HUES6 (cell line): Measurements from ENCODE around the gene NSUN3.
"Not testable (repeated sequence)": the region's sequence is repeated elsewhere in the genome, so short reads cannot be mapped to it uniquely, and the experiment has no call there.

ENCODE experiments used
- H3K27ac ChIP-seq: 2 replicates; pipeline ENCODE4 v1.7.0; 2013; ENCODE audit warnings: low read depth, mild to moderate bottlenecking, low read length, inconsistent platforms
- H3K27me3 ChIP-seq: 2 replicates; pipeline ENCODE4 v1.6.1; 2013; ENCODE audit warnings: low read length; ENCODE audit not compliant: control insufficient read depth, insufficient read depth
- H3K36me3 ChIP-seq: 2 replicates; pipeline ENCODE4 v1.6.1; 2013; ENCODE audit warnings: low read length; ENCODE audit not compliant: control insufficient read depth, insufficient read depth
- H3K4me1 ChIP-seq: 2 replicates; pipeline ENCODE4 v1.6.1; 2013; ENCODE audit warnings: low read length; ENCODE audit not compliant: control insufficient read depth, insufficient read depth
- H3K4me3 ChIP-seq: 2 replicates; pipeline ENCODE4 v1.5.1; 2013; ENCODE audit warnings: low read depth, low read length
- H3K9ac ChIP-seq: one replicate; pipeline ENCODE4 v1.6.1; 2013; ENCODE audit warnings: mild to moderate bottlenecking, low read length
- H3K9me3 ChIP-seq: 2 replicates; pipeline ENCODE4 v1.6.1; 2013; ENCODE audit warnings: low read depth, low read length; ENCODE audit not compliant: control insufficient read depth, insufficient read depth

The NSUN3 gene

GRCh38 chr3:94098452-94098851, 35.6 kb downstream of the NSUN3 start:
- peaks cover 19% of the 10 kb centered on the region for H3K36me3 ChIP-seq
- H3K27me3 ChIP-seq: no peaks in the 10 kb centered on the region
- no peak overlapping the region for H3K4me3 ChIP-seq
- H3K27ac ChIP-seq: no peak overlapping the region
- H3K4me1 ChIP-seq: no peaks in the 10 kb centered on the region
- no peak overlapping the region for H3K9ac ChIP-seq
- H3K9me3 ChIP-seq: no peaks in the 10 kb centered on the region

GRCh38 chr3:94099311-94099710, 36.5 kb downstream of the NSUN3 start:
- H3K27me3 ChIP-seq: no peaks in the 10 kb centered on the region
- H3K36me3 ChIP-seq: peaks cover 19% of the 10 kb centered on the region
- H3K27ac ChIP-seq: no peak overlapping the region
- H3K9ac ChIP-seq: no peak overlapping the region
- H3K4me3 ChIP-seq: no peak overlapping the region
- no peaks in the 10 kb centered on the region for H3K4me1 ChIP-seq
- no peaks in the 10 kb centered on the region for H3K9me3 ChIP-seq

- H3K36me3 ChIP-seq: peaks cover 6% of the 10 kb centered on the region
- H3K4me3 ChIP-seq: no peak overlapping the region
- no peaks in the 10 kb centered on the region for H3K4me1 ChIP-seq
- no peaks in the 10 kb centered on the region for H3K9me3 ChIP-seq
- no peaks in the 10 kb centered on the region for H3K27me3 ChIP-seq
- no peak overlapping the region for H3K27ac ChIP-seq
- H3K9ac ChIP-seq: no peak overlapping the region
Measured at GRCh38 chr3:94101860-94102259, 39.0 kb downstream of the NSUN3 start.

DNA sequence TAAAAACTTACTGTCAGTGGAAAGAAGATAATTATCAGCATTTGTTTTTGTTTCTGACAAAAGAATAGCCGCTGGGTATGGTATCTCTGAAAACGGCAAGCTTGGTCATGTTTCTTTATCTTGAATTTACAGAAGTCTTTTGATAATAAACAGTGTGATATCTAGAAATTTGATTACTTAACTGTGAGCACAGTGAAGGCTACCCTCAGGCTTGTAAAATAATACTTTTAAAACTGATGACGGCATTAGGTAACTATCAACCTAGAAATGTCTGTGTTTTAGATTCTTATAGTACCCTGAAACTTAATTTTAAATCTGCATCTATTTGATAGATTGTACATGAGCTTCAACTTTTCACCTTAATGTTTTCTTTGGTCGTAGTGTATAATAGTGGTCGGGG, 43.4 kb downstream of the NSUN3 start:
- Histone ChIP-seq H3K9me3 (no peaks in the 10 kb centered on the region), H3K36me3 (peaks cover 2% of the 10 kb centered on the region; the same call in 1 of the 2 replicates), H3K4me1 (no peaks in the 10 kb centered on the region), H3K9ac (no peak overlapping the region), H3K27me3 (no peaks in the 10 kb centered on the region), H3K4me3 (no peak overlapping the region), H3K27ac (no peak overlapping the region)

DNA sequence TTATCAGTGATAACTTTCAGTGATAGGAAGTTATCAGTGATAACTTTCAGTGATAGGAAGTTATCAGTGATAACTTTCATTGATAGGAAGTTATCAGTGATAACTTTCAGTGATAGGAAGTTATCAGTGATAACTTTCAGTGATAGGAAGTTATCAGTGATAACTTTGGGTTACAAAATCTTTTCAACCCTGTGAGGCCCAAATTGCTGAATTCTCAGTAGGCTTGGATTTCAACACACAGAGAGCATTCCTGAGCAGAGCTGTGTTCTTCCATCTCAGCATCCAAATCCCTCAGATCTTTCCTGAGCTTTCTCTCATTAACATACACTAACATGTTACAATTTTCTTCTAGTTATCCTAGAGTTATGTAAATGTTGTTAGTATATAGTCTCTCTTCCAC, 47.4 kb downstream of the NSUN3 start:
- not testable (repeated sequence) for H3K4me1 ChIP-seq, H3K36me3 ChIP-seq, H3K27me3 ChIP-seq, H3K4me3 ChIP-seq, H3K9me3 ChIP-seq, H3K27ac ChIP-seq
- H3K9ac ChIP-seq: peak overlapping the region; percentile 61

DNA sequence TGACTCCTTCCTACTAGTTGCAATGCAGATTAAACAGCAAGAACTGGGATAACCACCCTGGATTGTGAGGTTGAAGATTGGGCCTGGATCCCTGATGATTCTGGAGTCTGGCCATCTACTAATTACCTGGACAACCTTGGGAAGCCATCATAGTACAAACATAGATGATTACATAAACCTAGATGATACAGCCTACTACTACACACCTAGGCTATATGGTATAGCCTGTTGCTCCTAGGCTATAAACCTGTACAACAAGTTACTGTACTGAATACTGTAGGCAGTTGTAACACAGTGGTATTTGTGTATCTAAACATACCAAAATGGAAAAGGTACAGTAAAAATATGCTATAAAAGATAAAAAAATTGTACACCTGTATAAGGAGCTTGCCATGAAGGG, 48.0 kb downstream of the NSUN3 start:
- no peaks in the 10 kb centered on the region for H3K9me3 ChIP-seq
- H3K4me1 ChIP-seq: no peaks in the 10 kb centered on the region
- no peak overlapping the region for H3K4me3 ChIP-seq
- H3K36me3 ChIP-seq: peaks cover 8% of the 10 kb centered on the region; the same call in 1 of the 2 replicates
- no peak overlapping the region for H3K27ac ChIP-seq
- H3K9ac ChIP-seq: no peak overlapping the region
- H3K27me3 ChIP-seq: no peaks in the 10 kb centered on the region

- Histone ChIP-seq H3K27me3 (no peaks in the 10 kb centered on the region), H3K9ac (no peak overlapping the region), H3K27ac (no peak overlapping the region), H3K4me3 (no peak overlapping the region), H3K36me3 (peaks cover 8% of the 10 kb centered on the region; the same call in 1 of the 2 replicates), H3K4me1 (no peaks in the 10 kb centered on the region), H3K9me3 (no peaks in the 10 kb centered on the region)
Measured at GRCh38 chr3:94114666-94115065, 51.8 kb downstream of the NSUN3 start.

- peaks cover 8% of the 10 kb centered on the region; the same call in 1 of the 2 replicates for H3K36me3 ChIP-seq
- H3K4me3 ChIP-seq: no peak overlapping the region
- no peaks in the 10 kb centered on the region for H3K27me3 ChIP-seq
- no peak overlapping the region for H3K9ac ChIP-seq
- H3K4me1 ChIP-seq: no peaks in the 10 kb centered on the region
- H3K27ac ChIP-seq: no peak overlapping the region
- H3K9me3 ChIP-seq: no peaks in the 10 kb centered on the region
Measured at GRCh38 chr3:94115482-94115881, 52.6 kb downstream of the NSUN3 start.

DNA sequence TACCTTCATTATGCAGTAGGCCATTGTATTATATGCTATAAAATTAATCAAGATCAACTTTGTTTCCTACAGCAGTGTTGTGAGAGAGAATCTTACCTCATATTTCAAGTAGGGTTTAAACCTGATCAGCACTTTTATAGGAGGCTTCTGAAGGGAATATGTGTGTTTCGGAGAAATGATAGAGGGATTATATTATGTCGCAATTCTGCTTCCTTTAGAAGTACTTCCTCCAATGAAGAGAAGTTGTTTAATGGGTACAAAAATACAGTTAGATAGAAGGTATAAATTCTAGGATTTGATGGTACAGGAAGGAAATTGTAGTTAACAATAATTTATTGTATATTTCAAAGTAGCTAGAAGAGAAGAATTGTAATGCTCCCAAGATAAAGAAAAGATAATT, 54.9 kb downstream of the NSUN3 start:
- Histone ChIP-seq H3K36me3 (no peaks in the 10 kb centered on the region), H3K27me3 (no peaks in the 10 kb centered on the region), H3K9ac (no peak overlapping the region), H3K27ac (no peak overlapping the region), H3K4me3 (no peak overlapping the region), H3K4me1 (no peaks in the 10 kb centered on the region; the same call in 1 of the 2 replicates), H3K9me3 (no peaks in the 10 kb centered on the region)

DNA sequence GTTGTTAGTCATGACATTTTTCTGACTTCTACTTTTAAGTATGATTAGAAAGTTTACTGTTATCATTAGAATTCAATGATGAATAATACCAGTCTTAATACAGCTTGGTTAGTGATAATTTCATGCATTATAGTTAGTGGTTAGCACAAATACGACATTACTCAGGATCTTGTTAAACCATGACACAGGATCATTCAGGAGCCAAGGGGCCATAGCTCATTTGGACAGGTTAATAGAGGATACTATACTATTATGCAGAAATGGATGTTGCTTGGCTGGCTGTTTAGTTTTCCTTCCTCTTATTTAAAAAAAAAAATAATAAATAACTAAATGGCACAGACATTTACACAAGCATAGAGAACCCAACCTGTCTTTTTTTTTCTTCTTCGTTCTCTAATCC, 55.5 kb downstream of the NSUN3 start:
- Histone ChIP-seq H3K9me3 (no peaks in the 10 kb centered on the region), H3K27me3 (no peaks in the 10 kb centered on the region), H3K36me3 (no peaks in the 10 kb centered on the region), H3K4me3 (no peak overlapping the region), H3K4me1 (no peaks in the 10 kb centered on the region; the same call in 1 of the 2 replicates), H3K9ac (no peak overlapping the region), H3K27ac (no peak overlapping the region)

DNA sequence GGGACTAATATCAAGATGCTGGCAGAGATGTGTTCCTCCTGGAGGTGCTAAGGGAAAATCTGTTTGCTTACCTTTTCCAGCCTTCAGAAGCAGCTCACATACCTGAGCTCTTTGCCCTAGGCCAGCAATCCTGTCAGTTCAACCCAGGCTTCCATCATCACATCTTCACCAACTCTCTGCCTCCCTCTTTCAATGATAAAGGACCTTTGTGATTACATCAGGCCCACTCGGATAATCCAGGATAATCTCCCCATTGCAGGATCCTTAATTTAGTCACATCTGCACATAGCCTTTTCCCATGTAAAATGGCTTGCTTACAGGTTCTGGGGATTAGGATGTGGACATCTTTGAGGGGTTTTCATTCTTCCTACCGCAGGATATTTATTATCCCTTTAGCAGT, 58.3 kb downstream of the NSUN3 start:
- no peak overlapping the region for H3K4me3 ChIP-seq

DNA sequence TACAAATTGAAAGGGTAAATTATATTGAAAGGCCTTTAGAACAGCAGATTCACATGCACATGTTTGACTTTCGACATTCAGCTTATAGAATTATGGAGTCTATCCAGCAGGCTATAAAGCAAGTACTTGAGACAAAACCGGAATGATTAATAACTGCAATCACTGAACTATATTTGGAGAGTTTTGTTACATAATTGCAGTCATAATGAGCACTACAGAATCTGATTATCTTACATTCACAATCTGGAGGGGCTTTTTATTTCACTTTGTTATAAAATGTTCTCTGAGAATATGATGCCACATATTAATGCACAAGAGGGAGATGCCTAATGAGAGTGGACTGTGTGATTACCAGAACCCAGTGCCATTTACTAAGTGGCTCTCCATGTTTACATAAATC, 64.3 kb downstream of the NSUN3 start:
- Histone ChIP-seq H3K36me3 (no peaks in the 10 kb centered on the region), H3K27ac (no peak overlapping the region)

More for the DNA sequence above, 58.3 kb downstream of the NSUN3 start:
- H3K36me3 ChIP-seq: no peaks in the 10 kb centered on the region
- no peaks in the 10 kb centered on the region for H3K9me3 ChIP-seq
- H3K27me3 ChIP-seq: no peaks in the 10 kb centered on the region
- no peak overlapping the region for H3K9ac ChIP-seq
- H3K4me1 ChIP-seq: no peaks in the 10 kb centered on the region; the same call in 1 of the 2 replicates
- no peak overlapping the region for H3K27ac ChIP-seq

More for the DNA sequence above, 64.3 kb downstream of the NSUN3 start:
- H3K4me3 ChIP-seq: no peak overlapping the region
- H3K9ac ChIP-seq: no peak overlapping the region
- no peaks in the 10 kb centered on the region for H3K4me1 ChIP-seq
- no peaks in the 10 kb centered on the region for H3K9me3 ChIP-seq
- no peaks in the 10 kb centered on the region for H3K27me3 ChIP-seq
